Measurements from ENCODE around the gene MKS1.

- no peak for TF ChIP-seq CTCF (IDR thresholded peaks at IDR 0.05; ENCODE audit: low read length)
- TF ChIP-seq EZH2phosphoT487 (IDR thresholded peaks at IDR 0.05; ENCODE audit: low read length): no peak
- TF ChIP-seq EZH2 (optimal IDR thresholded peaks at IDR 0.05; ENCODE audit: low read depth, low read length): no peak
Measured at GRCh38 chr17:58263773-58264172, 44.7 kb upstream of the MKS1 start.

Data from MM.1S (cell line).